IPS-18a (cell line): ENCODE data around the gene SYNPO2.
A peak's percentile ranks its signal among the peaks of the same experiment; 100 is the strongest.
"Not testable (repeated sequence)": the region's sequence is repeated elsewhere in the genome, so short reads cannot be mapped to it uniquely, and the experiment has no call there.

ENCODE experiments used
- H3K27ac ChIP-seq: one replicate; pipeline ENCODE4 v1.5.1; 2013; ENCODE audit warnings: low read length
- H3K27me3 ChIP-seq: one replicate; pipeline ENCODE4 v1.6.1; 2013; ENCODE audit warnings: mild to moderate bottlenecking, low read length; ENCODE audit not compliant: control insufficient read depth, insufficient read depth
- H3K36me3 ChIP-seq: one replicate; pipeline ENCODE4 v1.6.1; 2013; ENCODE audit warnings: low read depth, low read length; ENCODE audit not compliant: control insufficient read depth
- H3K4me1 ChIP-seq: one replicate; pipeline ENCODE4 v1.6.1; 2013; ENCODE audit warnings: low read depth, low read length; ENCODE audit not compliant: control insufficient read depth
- H3K4me3 ChIP-seq: one replicate; pipeline ENCODE4 v1.5.1; 2013; ENCODE audit warnings: low read length
- H3K9ac ChIP-seq: one replicate; pipeline ENCODE4 v1.6.1; 2013; ENCODE audit warnings: mild to moderate bottlenecking, low read length, moderate library complexity
- H3K9me3 ChIP-seq: one replicate; pipeline ENCODE4 v1.6.1; 2013; ENCODE audit warnings: low read depth, low read length; ENCODE audit not compliant: control insufficient read depth

SYNPO2 gene

GRCh38 chr4:119014658-119015057, 126.0 kb downstream of the SYNPO2 start:
- Histone ChIP-seq H3K9me3 (no peaks in the 10 kb centered on the region), H3K4me3 (no peak overlapping the region), H3K9ac (no peak overlapping the region), H3K4me1 (no peaks in the 10 kb centered on the region), H3K36me3 (no peaks in the 10 kb centered on the region), H3K27ac (no peak overlapping the region), H3K27me3 (no peaks in the 10 kb centered on the region)

DNA sequence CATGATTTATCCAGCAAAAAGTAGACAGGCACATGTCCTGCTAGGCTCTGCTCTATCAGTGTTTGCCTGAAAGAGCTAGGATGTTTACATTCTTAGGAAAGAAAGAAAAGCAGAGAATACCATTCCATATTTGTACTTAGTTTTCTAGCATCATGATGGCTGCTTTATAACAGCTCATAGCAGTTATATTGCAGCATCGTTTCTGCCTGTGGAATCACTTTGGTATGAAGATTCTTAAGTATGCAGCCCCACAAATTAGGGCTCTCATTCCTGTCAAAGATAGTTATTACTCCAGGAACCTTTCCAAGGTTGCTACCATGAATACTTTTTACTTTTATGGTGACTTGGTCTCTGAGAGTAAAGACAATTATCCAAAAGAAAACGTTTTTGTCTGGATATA, 128.0 kb downstream of the SYNPO2 start:
- Histone ChIP-seq H3K9me3 (no peaks in the 10 kb centered on the region), H3K27ac (no peak overlapping the region)

GRCh38 chr4:119017636-119018035, 129.0 kb downstream of the SYNPO2 start:
- H3K9me3 ChIP-seq: no peaks in the 10 kb centered on the region
- no peak overlapping the region for H3K4me3 ChIP-seq
- H3K4me1 ChIP-seq: peaks cover 5% of the 10 kb centered on the region
- no peaks in the 10 kb centered on the region for H3K36me3 ChIP-seq
- no peaks in the 10 kb centered on the region for H3K27me3 ChIP-seq
- H3K27ac ChIP-seq: no peak overlapping the region
- H3K9ac ChIP-seq: no peak overlapping the region

More for the DNA sequence above, 128.0 kb downstream of the SYNPO2 start:
- H3K4me1 ChIP-seq: peaks cover 5% of the 10 kb centered on the region
- no peak overlapping the region for H3K4me3 ChIP-seq
- H3K9ac ChIP-seq: no peak overlapping the region
- no peaks in the 10 kb centered on the region for H3K27me3 ChIP-seq
- no peaks in the 10 kb centered on the region for H3K36me3 ChIP-seq

DNA sequence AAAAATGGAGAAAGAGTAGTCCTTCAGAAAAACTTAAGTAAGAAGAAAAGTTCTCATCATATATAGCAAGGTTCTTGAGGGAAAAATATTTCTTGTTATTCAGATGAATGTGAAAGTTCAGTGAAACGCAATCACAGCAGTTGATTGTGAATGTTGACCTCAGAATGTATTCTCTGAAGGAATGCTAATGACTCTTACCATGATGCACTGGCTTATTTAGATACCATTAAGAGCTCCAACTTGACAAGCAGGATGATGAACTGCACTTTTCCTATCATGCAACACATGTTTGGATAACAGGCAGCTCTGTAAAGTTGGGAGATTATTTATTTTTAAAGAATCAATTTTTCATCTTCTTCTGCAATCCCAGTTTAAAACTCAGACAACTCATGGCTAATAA, 131.5 kb downstream of the SYNPO2 start:
- H3K9ac ChIP-seq: no peak overlapping the region
- H3K4me3 ChIP-seq: no peak overlapping the region
- H3K9me3 ChIP-seq: no peaks in the 10 kb centered on the region
- H3K27ac ChIP-seq: no peak overlapping the region
- H3K36me3 ChIP-seq: no peaks in the 10 kb centered on the region
- H3K4me1 ChIP-seq: peaks cover 12% of the 10 kb centered on the region
- H3K27me3 ChIP-seq: no peaks in the 10 kb centered on the region

DNA sequence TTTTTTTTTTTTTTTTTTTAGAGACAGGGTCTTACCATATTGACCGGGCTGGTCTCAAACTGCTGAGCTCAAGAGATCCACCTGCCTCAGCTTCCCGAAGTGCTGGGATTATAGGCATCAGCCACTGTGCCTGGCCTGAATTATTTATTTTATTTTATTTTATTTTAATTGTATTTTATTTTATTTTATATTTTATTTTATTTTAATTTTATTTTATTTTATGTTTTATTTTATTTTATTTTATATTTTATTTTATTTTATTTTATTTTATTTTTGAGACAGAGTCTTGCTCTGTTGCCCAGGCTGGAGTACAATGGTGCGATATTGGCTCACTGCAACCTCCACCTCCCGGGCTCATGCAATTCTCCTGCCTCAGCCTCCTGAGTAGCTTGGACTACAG, 133.9 kb downstream of the SYNPO2 start:
- H3K27ac ChIP-seq, H3K36me3 ChIP-seq, H3K9me3 ChIP-seq, H3K4me3 ChIP-seq, H3K9ac ChIP-seq, H3K27me3 ChIP-seq: not testable (repeated sequence)
- H3K4me1 ChIP-seq: peaks cover 14% of the 10 kb centered on the region

DNA sequence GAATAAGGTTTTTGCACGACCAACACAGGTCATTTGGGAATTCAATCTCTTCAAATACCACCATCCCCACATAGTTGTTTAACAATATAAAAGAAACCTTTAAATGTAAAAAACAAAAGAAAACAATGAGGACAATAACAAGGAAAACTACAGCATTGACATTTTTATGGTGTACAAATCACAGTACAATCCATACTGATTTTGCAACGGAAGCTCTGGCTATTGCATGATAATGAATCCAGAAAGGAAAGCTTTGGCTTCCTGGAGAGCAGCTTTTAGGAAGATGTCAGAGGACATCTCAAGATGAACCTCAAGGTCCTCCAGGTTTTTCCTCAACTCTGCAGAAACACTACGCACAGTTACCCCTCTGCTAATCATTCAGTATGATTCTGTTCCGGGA, 135.4 kb downstream of the SYNPO2 start:
- Histone ChIP-seq H3K9me3 (no peaks in the 10 kb centered on the region), H3K9ac (no peak overlapping the region), H3K4me3 (peak overlapping the region; percentile 2), H3K36me3 (no peaks in the 10 kb centered on the region), H3K27me3 (no peaks in the 10 kb centered on the region), H3K4me1 (peaks cover 14% of the 10 kb centered on the region), H3K27ac (no peak overlapping the region)

- no peaks in the 10 kb centered on the region for H3K36me3 ChIP-seq
- H3K9me3 ChIP-seq: no peaks in the 10 kb centered on the region
- H3K9ac ChIP-seq: no peak overlapping the region
- no peak overlapping the region for H3K4me3 ChIP-seq
- H3K4me1 ChIP-seq: peaks cover 9% of the 10 kb centered on the region
- no peaks in the 10 kb centered on the region for H3K27me3 ChIP-seq
- H3K27ac ChIP-seq: no peak overlapping the region
These were observed 136.8 kb downstream of the SYNPO2 start for GRCh38 chr4:119025420-119025819.

GRCh38 chr4:119025916-119026661, 137.4 kb downstream of the SYNPO2 start:
- Histone ChIP-seq H3K27ac (no peak overlapping the region), H3K9me3 (no peaks in the 10 kb centered on the region), H3K9ac (no peak overlapping the region), H3K4me1 (peaks cover 9% of the 10 kb centered on the region), H3K27me3 (no peaks in the 10 kb centered on the region), H3K4me3 (no peak overlapping the region), H3K36me3 (no peaks in the 10 kb centered on the region)

GRCh38 chr4:119026662-119027444, 138.2 kb downstream of the SYNPO2 start:
- H3K27me3 ChIP-seq: no peaks in the 10 kb centered on the region
- H3K9me3 ChIP-seq: no peaks in the 10 kb centered on the region
- H3K4me3 ChIP-seq: no peak overlapping the region
- H3K27ac ChIP-seq: no peak overlapping the region
- H3K36me3 ChIP-seq: no peaks in the 10 kb centered on the region
- no peak overlapping the region for H3K9ac ChIP-seq
- H3K4me1 ChIP-seq: peaks cover 9% of the 10 kb centered on the region

- H3K9me3 ChIP-seq: no peaks in the 10 kb centered on the region
- no peak overlapping the region for H3K27ac ChIP-seq
- no peak overlapping the region for H3K4me3 ChIP-seq
- peaks cover 9% of the 10 kb centered on the region for H3K4me1 ChIP-seq
- no peak overlapping the region for H3K9ac ChIP-seq
- H3K27me3 ChIP-seq: no peaks in the 10 kb centered on the region
- no peaks in the 10 kb centered on the region for H3K36me3 ChIP-seq
These were observed 139.2 kb downstream of the SYNPO2 start for GRCh38 chr4:119027811-119028210.

DNA sequence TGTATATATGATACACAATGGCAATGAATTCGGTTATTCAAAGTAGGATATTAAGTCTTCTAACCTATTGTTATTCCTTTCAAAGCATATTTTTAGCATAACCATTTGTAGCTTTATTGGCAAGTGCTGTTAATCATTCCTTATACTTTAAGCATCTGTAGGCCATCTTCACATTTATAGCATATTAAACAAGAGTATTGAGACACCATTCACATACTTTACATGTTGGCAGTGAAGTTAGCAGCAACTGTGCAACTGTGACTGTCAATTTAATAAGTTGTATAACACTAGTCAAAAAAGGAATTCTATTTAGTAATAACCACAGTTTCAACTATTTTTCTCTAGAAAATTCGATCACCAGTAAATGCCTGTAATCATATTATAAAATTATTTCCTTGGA, 139.6 kb downstream of the SYNPO2 start:
- Histone ChIP-seq H3K36me3 (no peaks in the 10 kb centered on the region), H3K4me3 (no peak overlapping the region), H3K9me3 (no peaks in the 10 kb centered on the region), H3K27me3 (no peaks in the 10 kb centered on the region), H3K4me1 (peaks cover 9% of the 10 kb centered on the region), H3K27ac (no peak overlapping the region), H3K9ac (no peak overlapping the region)
